Nephron progenitor cell (in vitro differentiated cells): ENCODE data around the gene CYP1A1.

ENCODE experiments used
- DNase-seq: peaks from one replicate; pipeline ENCODE4 v3.0.0; 2021
- H3K27ac Mint-ChIP-seq: 2 replicates; pipeline ENCODE4 v1.8.0; 2021; ENCODE audit warnings: mild to moderate bottlenecking, moderate library complexity, mixed read lengths
- H3K27me3 Mint-ChIP-seq: 2 replicates; pipeline ENCODE4 v1.8.0; 2021; ENCODE audit warnings: mild to moderate bottlenecking, low read depth, mixed read lengths; ENCODE audit not compliant: poor library complexity
- H3K36me3 Mint-ChIP-seq: 2 replicates; pipeline ENCODE4 v1.8.0; 2021; ENCODE audit warnings: low read depth, mixed read lengths
- H3K4me1 Mint-ChIP-seq: 2 replicates; pipeline ENCODE4 v1.8.0; 2021; ENCODE audit warnings: mixed read lengths
- H3K4me3 Mint-ChIP-seq: 2 replicates; pipeline ENCODE4 v1.8.0; 2021; ENCODE audit warnings: mild to moderate bottlenecking, moderate library complexity, mixed read lengths
- H3K9me3 Mint-ChIP-seq: 2 replicates; pipeline ENCODE4 v1.8.0; 2021; ENCODE audit warnings: mild to moderate bottlenecking, moderate library complexity, mixed read lengths
- CTCF ChIP-seq: fragments of 200-600 bp; sonication (generic); IDR thresholded peaks from 2 replicates; pipeline ENCODE4 v1.5.0; 2021; ENCODE audit warnings: antibody characterized with exemption

The CYP1A1 gene

GRCh38 chr15:74768771-74769342 lies 43.5 kb upstream of the CYP1A1 start:
- Mint-ChIP-seq H3K9me3 (no peaks in the 10 kb centered on the region), H3K27ac (no peak overlapping the region), H3K36me3 (no peaks in the 10 kb centered on the region), H3K27me3 (peaks cover 19% of the 10 kb centered on the region), H3K4me3 (peak overlapping the region; percentile 55), H3K4me1 (peaks cover 26% of the 10 kb centered on the region)
- DNase-seq: peak; percentile 79
- TF ChIP-seq CTCF: peak; percentile 73

- no peak for DNase-seq
- H3K27me3 Mint-ChIP-seq: peaks cover 16% of the 10 kb centered on the region
- peaks cover 23% of the 10 kb centered on the region for H3K4me1 Mint-ChIP-seq
- no peaks in the 10 kb centered on the region for H3K9me3 Mint-ChIP-seq
- no peak overlapping the region for H3K27ac Mint-ChIP-seq
- peak overlapping the region; percentile 55 for H3K4me3 Mint-ChIP-seq
- no peak for TF ChIP-seq CTCF
- H3K36me3 Mint-ChIP-seq: no peaks in the 10 kb centered on the region
Observed at GRCh38 chr15:74768099-74768770, 42.9 kb upstream of the CYP1A1 start.

- peaks cover 16% of the 10 kb centered on the region for H3K27me3 Mint-ChIP-seq
- H3K4me3 Mint-ChIP-seq: no peak overlapping the region
- no peaks in the 10 kb centered on the region for H3K36me3 Mint-ChIP-seq
- TF ChIP-seq CTCF: no peak
- H3K9me3 Mint-ChIP-seq: no peaks in the 10 kb centered on the region
- H3K4me1 Mint-ChIP-seq: peaks cover 26% of the 10 kb centered on the region
- no peak overlapping the region for H3K27ac Mint-ChIP-seq
- no peak for DNase-seq
Observed at GRCh38 chr15:74767167-74768098, 42.1 kb upstream of the CYP1A1 start.

GRCh38 chr15:74763416-74763815 lies 38.1 kb upstream of the CYP1A1 start:
- DNase-seq: no peak
- Mint-ChIP-seq H3K27ac (no peak overlapping the region), H3K36me3 (no peaks in the 10 kb centered on the region), H3K9me3 (no peaks in the 10 kb centered on the region), H3K4me1 (peaks cover 21% of the 10 kb centered on the region), H3K27me3 (peaks cover 16% of the 10 kb centered on the region), H3K4me3 (no peak overlapping the region)
- no peak for TF ChIP-seq CTCF

- Mint-ChIP-seq H3K4me3 (no peak overlapping the region), H3K9me3 (no peaks in the 10 kb centered on the region), H3K27ac (peak overlapping the region; percentile 79), H3K27me3 (peaks cover 16% of the 10 kb centered on the region), H3K4me1 (peaks cover 21% of the 10 kb centered on the region), H3K36me3 (no peaks in the 10 kb centered on the region)
- TF ChIP-seq CTCF: no peak
- DNase-seq: no peak
Observed at GRCh38 chr15:74762791-74763150, 37.4 kb upstream of the CYP1A1 start.
